GM06990 (cell line): ENCODE measurements around the gene INSR.
A peak's percentile ranks its signal among the peaks of the same experiment; 100 is the strongest.
"Not testable (repeated sequence)": the region's sequence is repeated elsewhere in the genome, so short reads cannot be mapped to it uniquely, and the experiment has no call there.

Experiments
- DNase-seq: peaks from one replicate; pipeline ENCODE4 v3.0.0-alpha.2; 2011; ENCODE audit not compliant: insufficient read length; ENCODE audit errors: extremely low read depth
- H3K27me3 ChIP-seq: replicated peaks from 2 replicates; pipeline ENCODE4 v1.6.0; 2011; ENCODE audit warnings: low read length; ENCODE audit not compliant: control insufficient read depth, insufficient read depth
- H3K36me3 ChIP-seq: 2 replicates; pipeline ENCODE4 v1.5.1; 2011; ENCODE audit warnings: low read length; ENCODE audit not compliant: control insufficient read depth, insufficient read depth
- H3K4me3 ChIP-seq: replicated peaks from 2 replicates; pipeline ENCODE4 v1.5.1; 2011; ENCODE audit warnings: low read depth, mild to moderate bottlenecking, control low read depth, low read length
- TF ChIP-seq, protein P1 (sequence below): IDR thresholded peaks from 2 replicates; pipeline ENCODE4 v1.5.1; 2011; ENCODE audit warnings: low read length, control low read depth, mild to moderate bottlenecking, inconsistent platforms; ENCODE audit not compliant: insufficient read depth, poor library complexity, severe bottlenecking

The INSR gene

DNA sequence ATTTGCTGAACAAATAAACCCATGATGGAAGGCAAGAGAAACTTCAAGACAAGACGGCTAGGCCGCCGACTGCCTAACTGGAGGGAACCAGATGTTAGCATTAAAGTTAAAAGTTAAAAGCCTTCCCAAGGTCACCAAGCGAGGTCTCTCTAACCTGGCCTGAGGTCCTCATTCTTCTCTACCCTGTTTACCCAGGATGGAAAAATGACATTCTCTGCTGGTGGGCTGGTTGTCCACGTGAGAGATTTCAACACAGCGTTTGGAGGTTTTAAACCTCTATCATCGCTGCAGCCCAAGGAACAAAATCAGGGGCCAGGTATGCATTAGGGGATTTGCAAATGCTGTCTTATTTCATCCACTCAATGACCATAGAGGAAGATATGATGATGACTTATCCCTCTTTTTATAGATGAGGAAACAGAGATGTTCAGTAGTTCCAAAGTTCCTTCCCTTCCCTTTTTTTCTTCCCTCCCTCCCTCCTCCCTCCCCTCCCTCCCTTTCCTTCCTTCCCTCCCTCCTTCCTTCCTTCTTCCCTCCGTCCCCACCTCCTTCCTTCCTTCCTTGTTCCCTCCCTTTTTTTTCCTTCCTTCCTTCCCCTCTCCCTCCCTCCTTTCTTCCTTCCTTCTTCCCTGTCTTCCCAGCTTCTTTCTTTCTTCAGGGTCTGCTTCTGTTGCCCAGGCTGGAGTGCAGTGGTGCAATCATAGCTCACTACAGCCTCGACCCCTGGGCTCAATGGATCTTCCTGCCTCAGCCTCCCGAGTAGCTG, 79.7 kb downstream of the INSR start:
- no peaks in the 10 kb centered on the region for H3K36me3 ChIP-seq
- no peaks in the 10 kb centered on the region for H3K27me3 ChIP-seq
- TF ChIP-seq, protein P1, sequence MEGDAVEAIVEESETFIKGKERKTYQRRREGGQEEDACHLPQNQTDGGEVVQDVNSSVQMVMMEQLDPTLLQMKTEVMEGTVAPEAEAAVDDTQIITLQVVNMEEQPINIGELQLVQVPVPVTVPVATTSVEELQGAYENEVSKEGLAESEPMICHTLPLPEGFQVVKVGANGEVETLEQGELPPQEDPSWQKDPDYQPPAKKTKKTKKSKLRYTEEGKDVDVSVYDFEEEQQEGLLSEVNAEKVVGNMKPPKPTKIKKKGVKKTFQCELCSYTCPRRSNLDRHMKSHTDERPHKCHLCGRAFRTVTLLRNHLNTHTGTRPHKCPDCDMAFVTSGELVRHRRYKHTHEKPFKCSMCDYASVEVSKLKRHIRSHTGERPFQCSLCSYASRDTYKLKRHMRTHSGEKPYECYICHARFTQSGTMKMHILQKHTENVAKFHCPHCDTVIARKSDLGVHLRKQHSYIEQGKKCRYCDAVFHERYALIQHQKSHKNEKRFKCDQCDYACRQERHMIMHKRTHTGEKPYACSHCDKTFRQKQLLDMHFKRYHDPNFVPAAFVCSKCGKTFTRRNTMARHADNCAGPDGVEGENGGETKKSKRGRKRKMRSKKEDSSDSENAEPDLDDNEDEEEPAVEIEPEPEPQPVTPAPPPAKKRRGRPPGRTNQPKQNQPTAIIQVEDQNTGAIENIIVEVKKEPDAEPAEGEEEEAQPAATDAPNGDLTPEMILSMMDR, result no peak
- H3K4me3 ChIP-seq, result no peak overlapping the region
- DNase-seq, result no peak

DNA sequence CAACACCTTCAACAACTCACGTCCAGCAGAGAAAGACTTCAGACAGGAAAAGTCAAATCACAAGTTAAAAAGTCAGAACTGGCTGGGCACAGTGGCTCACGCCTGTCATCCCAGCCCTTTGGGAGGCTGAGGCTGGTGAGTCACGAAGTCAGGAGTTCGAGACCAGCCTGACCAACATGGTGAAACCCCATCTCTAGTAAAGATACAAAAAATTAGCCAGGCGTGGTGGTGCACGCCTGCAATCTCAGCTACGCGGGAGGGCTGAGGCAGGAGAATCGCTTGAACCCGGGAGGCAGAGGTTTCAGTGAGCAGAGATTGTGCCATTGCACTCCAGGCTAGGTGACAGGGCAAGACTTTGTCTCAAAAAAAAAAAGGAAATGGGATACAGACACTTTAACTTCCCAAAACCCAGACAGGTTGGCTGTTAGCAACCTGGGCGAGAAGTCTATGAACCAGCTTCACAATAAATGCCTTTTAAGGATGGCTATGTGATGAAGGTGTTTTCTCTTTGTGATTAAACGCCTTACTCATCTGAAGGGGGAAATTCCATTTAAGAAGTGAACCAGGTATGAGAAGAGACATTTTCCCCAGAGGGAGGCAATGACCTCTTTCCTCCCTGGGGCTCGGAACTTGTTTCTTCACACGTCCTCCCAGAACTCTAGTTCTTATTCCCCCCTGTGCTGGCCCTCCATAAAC, 80.4 kb downstream of the INSR start:
- peak; percentile 32 for DNase-seq
- Histone ChIP-seq H3K4me3 (no peak overlapping the region), H3K36me3 (no peaks in the 10 kb centered on the region), H3K27me3 (no peaks in the 10 kb centered on the region)
- TF ChIP-seq, protein P1, result no peak

- H3K36me3 ChIP-seq, result no peaks in the 10 kb centered on the region
- no peak overlapping the region for H3K4me3 ChIP-seq
- no peaks in the 10 kb centered on the region for H3K27me3 ChIP-seq
- TF ChIP-seq, protein P1, result no peak
- no peak for DNase-seq
Observed at GRCh38 chr19:7211191-7211951, 82.8 kb downstream of the INSR start.

GRCh38 chr19:7210359-7210758, 83.9 kb downstream of the INSR start:
- no peak overlapping the region for H3K4me3 ChIP-seq
- H3K27me3 ChIP-seq, result no peaks in the 10 kb centered on the region
- H3K36me3 ChIP-seq, result no peaks in the 10 kb centered on the region
- TF ChIP-seq, protein P1, result no peak
- no peak for DNase-seq

DNA sequence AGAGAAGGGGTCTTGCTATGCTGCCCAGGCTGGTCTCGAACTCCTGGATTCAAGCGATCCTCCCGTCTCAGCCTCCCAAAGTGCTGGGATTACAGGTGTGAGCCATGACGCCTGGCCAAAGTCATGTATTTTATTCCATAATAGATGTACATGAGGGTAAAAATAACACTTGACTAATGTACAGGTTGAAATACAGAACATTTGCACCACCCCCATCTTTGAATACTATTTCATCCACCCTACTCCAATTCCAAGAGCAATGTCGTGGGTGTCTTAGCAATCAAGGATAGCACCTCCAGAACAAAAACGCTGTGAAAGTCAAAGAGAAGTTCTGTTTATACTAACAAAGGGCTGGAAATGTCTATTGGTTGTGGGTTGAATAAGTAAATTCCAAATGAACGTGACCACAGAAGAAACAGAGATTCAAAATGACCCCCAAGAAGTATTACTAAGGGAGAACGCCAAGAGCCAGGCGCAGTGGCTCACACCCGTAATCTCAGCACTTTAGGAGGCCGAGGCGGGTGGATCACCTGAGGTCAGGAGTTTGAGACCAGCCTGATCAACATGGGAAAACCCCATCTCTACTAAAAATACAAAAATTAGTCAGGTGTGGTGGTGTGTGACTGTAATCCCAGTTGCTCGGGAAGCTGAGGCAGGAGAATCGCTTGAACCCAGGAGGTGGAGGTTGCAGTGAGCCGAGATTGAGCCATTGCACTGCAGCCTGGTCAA, 84.5 kb downstream of the INSR start:
- not testable (repeated sequence) for H3K36me3 ChIP-seq, DNase-seq, H3K4me3 ChIP-seq, H3K27me3 ChIP-seq

- not testable (repeated sequence) for H3K36me3 ChIP-seq, DNase-seq, H3K4me3 ChIP-seq, H3K27me3 ChIP-seq
Observed at GRCh38 chr19:7209036-7209435, 85.2 kb downstream of the INSR start.
